Measurements from ENCODE around the gene GPC6. TPM values are rescaled to one million over a fixed set of nuclear protein-coding genes. Genes with fewer than 3 reads are reported as not detected.

The GPC6 gene
- total and polyA plus RNA-seq, 9 of the 15 experiments (the other 6 are each of a cell fraction or from before 2014, with no cell fraction given), result under 0.01 to 0.20 (median 0.01) TPM; not detected in 4

DNA sequence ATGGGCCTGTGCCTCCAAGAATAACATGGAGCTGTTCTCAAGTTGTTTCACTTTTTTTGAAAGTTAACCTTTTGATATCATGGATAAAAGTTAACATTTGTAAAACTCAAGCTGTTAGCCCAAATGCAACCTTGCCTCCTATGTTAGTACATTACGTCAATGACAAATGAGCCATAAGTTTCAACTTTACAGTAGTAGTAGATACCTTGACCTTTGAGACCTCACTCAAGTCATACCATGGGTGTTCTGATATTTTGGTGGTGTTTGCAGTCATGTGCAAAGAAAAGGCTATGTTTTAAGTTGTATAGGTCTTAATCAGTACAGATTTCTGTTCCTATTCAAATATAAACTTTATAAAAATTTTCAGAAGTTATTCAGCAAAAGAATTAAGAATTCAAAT lies 539.2 kb downstream of the GPC6 start (continued):
- no peak for TF ChIP-seq FOXA1 (IDR thresholded peaks at IDR 0.05; ENCODE audit: borderline replicate concordance)
- TF ChIP-seq ZNF699 (CRISPR knock-in tag; IDR thresholded peaks at IDR 0.05; ENCODE audit: insufficient replicate concordance), result no peak

GRCh38 chr13:93766719-93767118 lies 540.1 kb downstream of the GPC6 start:
- Histone ChIP-seq H3K27ac (ENCODE audit: extremely low read depth, low read depth, low read length) (no peak overlapping the region), H3K9me3 (replicated peaks; ENCODE audit: control insufficient read depth, insufficient read depth, low read depth, low read length) (no peaks in the 10 kb centered on the region), H3K9ac (ENCODE audit: insufficient read depth in 1 of 2, low read depth in 2 of 2, low read length in 2 of 2) (no peak overlapping the region), H3K79me2 (ENCODE audit: control insufficient read depth, insufficient read depth, low read length) (no peaks in the 10 kb centered on the region), H2AFZ (ENCODE audit: low read depth, low read length) (no peak overlapping the region), H3K4me1 (replicated peaks in 1 of 2; ENCODE audit: control insufficient read depth in 2 of 2, insufficient read depth in 2 of 2, low read length in 2 of 2) (no peaks in the 10 kb centered on the region), H3K4me2 (ENCODE audit: insufficient read depth, low read length) (no peak overlapping the region), H4K20me1 (replicated peaks; ENCODE audit: control insufficient read depth, insufficient read depth, low read length) (no peaks in the 10 kb centered on the region), H3K36me3 (ENCODE audit: control insufficient read depth, insufficient read depth, low read length) (no peaks in the 10 kb centered on the region), H3K4me3 (no peak overlapping the region), H3K27me3 (ENCODE audit: control insufficient read depth in 2 of 2, insufficient read depth in 2 of 2, low read length in 2 of 2) (no peaks in the 10 kb centered on the region), H3K9me1 (ENCODE audit: control insufficient read depth, insufficient read depth, low read length) (no peaks in the 10 kb centered on the region)
- DNase-seq (ENCODE audit: extremely low read depth in 1 of 4, low spot score in 3 of 4) (no peak), ATAC-seq (no peak), FAIRE-seq (no peak)
- BruUV-seq (replicated peaks), result no TSS peak
- ChIA-PET CTCF (ENCODE audit: low intra/inter-chr PET ratio) (no interaction called here), POLR2A (no interaction called here)
- no peak for TF ChIP-seq ZNF277 (CRISPR knock-in tag; IDR thresholded peaks at IDR 0.05; ENCODE audit: borderline replicate concordance)
- intact Hi-C loops (cut with micrococcal nuclease), result no loop called here
- in situ Hi-C loops (cut with MboI), result no loop called here
- WGBS (ENCODE audit: insufficient coverage, low coverage, missing lambda C conversion rate), result 0% methylated on average over 3 of the region's 3 CpGs
